Measurements from ENCODE around the gene VSX2.

Gene VSX2

DNA sequence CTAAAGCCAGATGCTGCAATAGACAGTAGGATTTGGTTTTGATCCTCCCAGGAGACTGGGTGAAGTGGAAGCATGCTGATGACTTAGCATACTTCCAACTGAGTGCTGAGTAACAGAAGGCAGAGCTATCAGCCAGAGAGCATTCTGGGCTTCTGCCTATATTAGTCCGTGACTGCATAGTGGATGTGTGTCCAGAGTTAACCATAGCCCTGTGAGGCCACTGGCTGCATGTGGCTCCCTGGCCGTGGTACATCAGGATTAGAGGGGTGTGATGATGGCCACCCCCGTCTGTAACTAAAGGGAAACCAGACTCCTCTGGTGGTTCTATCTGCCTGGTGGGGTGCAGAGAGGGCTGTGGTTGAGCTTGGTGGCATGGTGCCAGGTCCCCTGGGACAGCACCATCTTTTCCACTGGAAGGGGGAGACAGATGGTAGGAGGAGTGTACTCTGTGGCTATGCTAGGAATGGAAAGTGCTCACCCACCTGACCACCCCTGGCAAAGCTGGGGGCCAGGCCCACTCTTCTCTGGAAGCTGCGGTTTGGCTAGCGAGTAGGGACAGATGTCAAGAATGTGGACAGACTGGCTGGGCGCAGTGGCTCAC is 36.1 kb downstream of the VSX2 start:
- H4K20me1 ChIP-seq: no peaks in the 10 kb centered on the region
- TF ChIP-seq Cebpa-rat (IDR thresholded peaks at IDR 0.05): no peak
- peak overlapping the region; percentile 49 to 87 (median 63); a peak in 21 of 22 replicates for H3K4me2 ChIP-seq
- no peaks in the 10 kb centered on the region for H3K27me3 ChIP-seq
- peaks cover 20 to 41% (median 31%) of the 10 kb centered on the region in 10 experiments for H3K4me1 ChIP-seq
- H3K9me3 ChIP-seq (replicated peaks in 1 of 11): peaks cover 5 to 15% (median 10%) of the 10 kb centered on the region in 11 experiments; a peak in 16 of 22 replicates
- peaks cover 0 to 15% (median 6%) of the 10 kb centered on the region in 11 experiments; a peak in 8 of 22 replicates for H3K36me3 ChIP-seq
- H3K4me3 ChIP-seq: no peak overlapping the region
- peak overlapping the region in 1 of 11 experiments; percentile 17; a peak in 1 of 22 replicates for H3K9ac ChIP-seq
- peak overlapping the region in 6 of 11 experiments; percentile 16 to 40 (median 35); a peak in 7 of 22 replicates for H3K27ac ChIP-seq

DNA sequence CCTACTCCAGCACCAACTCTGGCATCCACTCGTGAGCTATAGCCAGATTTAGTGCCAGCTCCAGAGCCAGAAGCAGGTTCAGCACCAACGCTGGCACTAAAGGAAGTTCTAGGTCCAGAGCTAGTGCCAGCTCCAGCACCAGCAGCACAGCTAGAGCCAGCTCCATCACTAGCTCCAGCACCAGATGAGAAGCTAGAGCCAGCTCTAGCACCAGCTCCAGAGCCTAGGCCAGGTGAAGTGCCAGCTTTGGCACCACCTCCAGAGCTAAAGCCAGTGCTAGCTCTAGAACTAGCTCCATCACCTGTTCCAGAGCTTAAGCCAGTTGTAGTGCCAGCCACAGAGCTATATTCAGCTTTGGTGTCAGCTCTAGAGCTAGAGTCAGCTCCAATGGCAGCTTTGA is 38.8 kb downstream of the VSX2 start:
- no peak for TF ChIP-seq Cebpa-rat (IDR thresholded peaks at IDR 0.05)

DNA sequence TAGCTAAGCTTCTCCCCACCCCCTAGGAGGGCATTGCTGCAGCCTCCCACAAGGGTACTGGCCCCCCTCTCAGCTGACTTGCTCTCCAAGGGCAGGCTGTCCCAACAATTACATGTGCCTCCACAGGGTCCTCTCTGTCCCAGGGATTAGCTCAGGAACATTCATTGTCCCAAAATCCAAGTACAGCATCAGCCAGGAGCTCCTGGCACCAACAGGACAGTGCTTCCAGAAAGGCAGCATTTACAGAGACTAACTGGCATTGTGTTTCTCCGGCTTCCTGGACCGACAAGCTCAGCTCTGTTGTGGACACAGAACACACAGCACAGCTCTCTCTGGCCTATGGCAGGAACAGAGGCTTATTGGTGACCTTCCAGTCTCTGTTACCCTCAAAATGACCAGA is 41.8 kb downstream of the VSX2 start:
- peaks cover 13 to 23% (median 20%) of the 10 kb centered on the region in 11 experiments for H3K9me3 ChIP-seq (replicated peaks in 1 of 11)
- no peak overlapping the region for H3K9ac ChIP-seq
- TF ChIP-seq Cebpa-rat (IDR thresholded peaks at IDR 0.05): no peak
- no peak overlapping the region for H3K27ac ChIP-seq
- H3K4me2 ChIP-seq: no peak overlapping the region
- no peak overlapping the region for H3K4me3 ChIP-seq
- peaks cover 0 to 7% (median under 1%) of the 10 kb centered on the region in 11 experiments; a peak in 8 of 22 replicates for H4K20me1 ChIP-seq
- H3K4me1 ChIP-seq: peaks cover 6 to 21% (median 14%) of the 10 kb centered on the region in 10 experiments
- peaks cover 46 to 70% (median 64%) of the 10 kb centered on the region in 11 experiments for H3K36me3 ChIP-seq
- no peaks in the 10 kb centered on the region for H3K27me3 ChIP-seq

More for the DNA sequence above, 38.8 kb downstream of the VSX2 start:
- Histone ChIP-seq H4K20me1 (no peaks in the 10 kb centered on the region), H3K9me3 (replicated peaks in 1 of 11) (peaks cover 13 to 23% (median 20%) of the 10 kb centered on the region in 11 experiments), H3K4me3 (no peak overlapping the region), H3K27ac (no peak overlapping the region), H3K4me2 (no peak overlapping the region), H3K9ac (no peak overlapping the region), H3K36me3 (peaks cover 16 to 40% (median 34%) of the 10 kb centered on the region in 11 experiments), H3K27me3 (no peaks in the 10 kb centered on the region), H3K4me1 (peaks cover 20 to 35% (median 29%) of the 10 kb centered on the region in 10 experiments)

DNA sequence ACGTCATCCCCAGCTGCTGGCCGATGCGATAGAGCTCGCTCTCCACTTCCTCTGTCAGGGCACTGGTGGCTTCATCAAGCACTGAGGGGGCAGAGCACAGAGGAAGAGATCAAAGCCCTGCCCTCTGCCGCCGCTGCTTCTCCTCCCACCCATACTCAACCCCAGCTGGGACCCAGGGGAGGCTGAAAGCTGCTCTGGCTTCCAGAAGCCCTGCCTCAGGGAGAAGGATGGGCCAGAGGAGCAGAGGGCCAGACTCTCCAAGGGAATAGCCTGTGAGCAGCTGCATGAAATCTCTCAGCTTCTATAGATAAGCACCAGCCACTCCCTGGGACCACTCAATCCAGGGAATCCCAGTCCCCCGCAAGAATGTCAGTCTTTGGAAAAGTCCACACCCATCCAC is 47.5 kb downstream of the VSX2 start:
- Histone ChIP-seq H3K27ac (no peak overlapping the region), H3K9me3 (replicated peaks in 1 of 11) (0 out of 22 replicates have a peak, but pooled peaks cover 0 to 2% (median 0%) of the 10 kb centered on the region in 11 experiments), H3K27me3 (no peaks in the 10 kb centered on the region), H3K9ac (peak overlapping the region in 7 of 11 experiments; percentile 0 to 40 (median 16); a peak in 5 of 22 replicates), H3K4me3 (no peak overlapping the region), H3K36me3 (peaks cover 89 to 100% (median 99%) of the 10 kb centered on the region in 11 experiments), H3K4me2 (peak overlapping the region in 8 of 11 experiments; percentile 32 to 77 (median 65); a peak in 17 of 22 replicates), H3K4me1 (peaks cover 0 to 36% (median 28%) of the 10 kb centered on the region in 10 experiments; a peak in 17 of 20 replicates), H4K20me1 (peaks cover 18 to 59% (median 35%) of the 10 kb centered on the region in 11 experiments; a peak in 19 of 22 replicates)
- TF ChIP-seq Cebpa-rat (IDR thresholded peaks at IDR 0.05): no peak

DNA sequence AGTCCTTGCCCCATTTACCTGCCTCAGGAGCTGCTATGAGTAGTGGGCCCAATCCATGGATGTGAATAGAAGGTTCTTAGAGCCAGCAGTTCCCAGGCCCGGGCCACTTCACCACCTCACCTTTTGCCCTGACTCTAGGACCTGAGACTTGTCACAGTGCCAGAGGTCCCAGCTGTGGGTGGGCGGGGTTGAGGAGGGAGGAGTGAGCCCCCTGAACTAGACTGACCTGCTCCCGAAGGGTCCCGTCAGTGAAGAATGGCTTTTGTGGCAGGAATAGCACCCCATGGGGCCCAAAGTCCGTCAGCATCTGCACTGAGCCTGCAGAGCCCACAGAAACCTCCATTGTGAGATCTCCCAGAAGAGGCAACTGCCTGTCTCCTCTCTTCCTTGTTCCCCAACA is 50.6 kb downstream of the VSX2 start:
- no peak overlapping the region for H3K4me2 ChIP-seq
- no peak overlapping the region for H3K27ac ChIP-seq
- H3K36me3 ChIP-seq: peaks cover 88 to 100% (median 94%) of the 10 kb centered on the region in 11 experiments

DNA sequence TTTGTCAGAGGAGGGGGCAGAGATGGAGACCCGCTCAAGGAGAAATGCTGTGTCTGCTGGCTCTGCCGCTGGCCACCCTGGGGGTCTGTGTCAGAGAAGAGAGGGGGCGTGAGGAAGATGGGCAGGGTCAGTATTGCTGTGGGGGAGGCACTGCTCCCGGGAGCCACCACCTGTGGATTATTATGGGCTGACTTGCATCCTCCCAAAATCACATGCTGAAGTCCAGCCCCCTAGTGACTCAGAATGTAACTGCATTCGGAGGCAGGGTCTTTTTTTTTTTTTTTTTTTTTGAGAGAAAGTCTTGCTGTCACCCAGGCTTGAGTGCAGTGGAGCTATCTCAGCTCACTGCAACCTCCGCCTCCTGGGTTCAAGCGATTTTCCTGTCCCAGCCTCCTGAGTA is 51.2 kb downstream of the VSX2 start:
- H3K4me2 ChIP-seq: no peak overlapping the region; a peak in 1 of 22 replicates
- no peak for TF ChIP-seq Cebpa-rat (IDR thresholded peaks at IDR 0.05)

More for the DNA sequence above, 50.6 kb downstream of the VSX2 start:
- TF ChIP-seq Cebpa-rat (IDR thresholded peaks at IDR 0.05): no peak
- Histone ChIP-seq H3K27me3 (no peaks in the 10 kb centered on the region), H3K9ac (no peak overlapping the region), H3K4me1 (peaks cover 0 to 44% (median 35%) of the 10 kb centered on the region in 10 experiments; a peak in 17 of 20 replicates), H3K4me3 (no peak overlapping the region), H3K9me3 (replicated peaks in 1 of 11) (no peaks in the 10 kb centered on the region), H4K20me1 (peaks cover 38 to 87% (median 65%) of the 10 kb centered on the region in 11 experiments; a peak in 21 of 22 replicates)

DNA sequence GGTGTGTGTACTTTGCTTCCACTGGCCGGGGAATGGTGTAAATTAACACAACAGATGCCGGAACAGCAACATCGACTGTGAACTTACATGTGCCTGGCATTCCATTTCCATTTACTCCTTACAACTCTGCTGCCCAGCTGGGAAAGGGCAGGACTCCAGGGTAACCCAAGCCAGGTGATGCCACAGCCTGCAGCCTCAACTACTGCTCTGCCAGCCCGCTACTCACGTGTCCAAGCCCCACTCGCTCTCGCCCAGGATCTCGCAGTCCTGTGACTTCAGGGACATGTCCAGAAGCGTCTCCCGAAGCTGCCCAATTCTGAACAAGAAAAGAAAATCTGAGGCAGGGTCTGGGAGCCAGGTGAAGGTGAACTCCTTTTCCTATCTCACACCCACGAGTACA is 52.8 kb downstream of the VSX2 start:
- Histone ChIP-seq H3K36me3 (peaks cover 88 to 100% (median 94%) of the 10 kb centered on the region in 11 experiments), H3K9me3 (replicated peaks in 1 of 11) (no peaks in the 10 kb centered on the region)
- TF ChIP-seq Cebpa-rat (IDR thresholded peaks at IDR 0.05): no peak

More for the DNA sequence above, 51.2 kb downstream of the VSX2 start:
- Histone ChIP-seq H3K27me3 (no peaks in the 10 kb centered on the region), H3K4me1 (peaks cover 0 to 44% (median 35%) of the 10 kb centered on the region in 10 experiments; a peak in 17 of 20 replicates), H3K27ac (no peak overlapping the region), H3K36me3 (peaks cover 88 to 100% (median 94%) of the 10 kb centered on the region in 11 experiments), H3K9ac (no peak overlapping the region), H3K9me3 (replicated peaks in 1 of 11) (no peaks in the 10 kb centered on the region), H4K20me1 (peaks cover 43 to 93% (median 71%) of the 10 kb centered on the region in 11 experiments), H3K4me3 (no peak overlapping the region)

DNA sequence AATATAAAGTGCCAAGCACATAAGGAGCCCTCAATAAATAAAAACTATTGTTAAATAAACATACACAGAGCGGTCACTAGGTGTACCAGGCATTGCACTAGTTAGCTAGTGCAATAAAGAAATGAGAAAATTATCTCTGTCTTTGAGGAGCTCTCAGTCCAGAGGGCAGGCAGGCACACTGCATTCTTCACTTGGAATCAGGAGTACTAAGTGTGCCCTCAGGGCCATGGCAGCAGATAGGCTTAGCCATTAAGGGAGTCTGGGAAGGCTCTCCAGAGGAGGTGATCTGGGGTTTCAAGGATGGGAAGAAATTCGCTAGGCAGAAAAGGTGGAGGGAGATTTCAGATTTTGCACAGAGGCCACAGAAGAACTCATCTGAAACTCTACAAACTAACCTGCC is 54.4 kb downstream of the VSX2 start:
- no peak overlapping the region for H3K27ac ChIP-seq
- H3K4me3 ChIP-seq: no peak overlapping the region
- H3K9ac ChIP-seq: no peak overlapping the region
- no peak for TF ChIP-seq Cebpa-rat (IDR thresholded peaks at IDR 0.05)
- H3K36me3 ChIP-seq: peaks cover 87 to 100% (median 94%) of the 10 kb centered on the region in 11 experiments
- no peak overlapping the region for H3K4me2 ChIP-seq
- peaks cover 41 to 99% (median 81%) of the 10 kb centered on the region in 11 experiments for H4K20me1 ChIP-seq
- peaks cover 13 to 27% (median 18%) of the 10 kb centered on the region in 10 experiments; a peak in 19 of 20 replicates for H3K4me1 ChIP-seq
- no peaks in the 10 kb centered on the region for H3K9me3 ChIP-seq (replicated peaks in 1 of 11)
- no peaks in the 10 kb centered on the region for H3K27me3 ChIP-seq

More for the DNA sequence above, 52.8 kb downstream of the VSX2 start:
- H3K9ac ChIP-seq: peak overlapping the region in 1 of 11 experiments; percentile 22; a peak in 2 of 22 replicates
- no peaks in the 10 kb centered on the region for H3K27me3 ChIP-seq
- H3K4me1 ChIP-seq: peaks cover 8 to 33% (median 26%) of the 10 kb centered on the region in 10 experiments
- peak overlapping the region in 3 of 11 experiments; percentile 8 to 20 (median 10); a peak in 2 of 22 replicates for H3K4me2 ChIP-seq
- H3K27ac ChIP-seq: no peak overlapping the region
- peaks cover 48 to 100% (median 79%) of the 10 kb centered on the region in 11 experiments for H4K20me1 ChIP-seq
- no peak overlapping the region for H3K4me3 ChIP-seq

DNA sequence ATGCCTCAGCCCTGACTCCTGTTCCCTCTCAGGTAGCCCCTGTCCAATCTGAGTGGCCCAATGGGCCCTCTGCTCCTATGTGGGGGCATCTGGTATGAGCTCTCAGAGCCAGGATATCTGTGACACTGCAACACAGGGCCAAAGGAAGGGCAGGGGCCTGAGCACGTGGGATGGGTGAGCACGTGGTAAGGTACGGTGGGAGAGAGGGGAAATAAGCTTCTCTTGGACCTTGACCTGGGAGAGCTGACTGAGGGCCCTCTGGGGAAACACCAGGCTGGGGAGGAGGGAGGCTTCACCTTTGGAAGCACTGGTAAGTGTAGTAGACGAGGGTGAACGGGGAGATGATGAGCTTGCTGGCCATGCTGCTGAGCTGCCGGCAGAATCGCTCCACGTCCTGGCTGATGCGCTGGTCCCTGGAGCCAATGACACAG is 56.8 kb downstream of the VSX2 start:
- peaks cover 47 to 99% (median 88%) of the 10 kb centered on the region in 11 experiments for H4K20me1 ChIP-seq
- no peak for TF ChIP-seq Cebpa-rat (IDR thresholded peaks at IDR 0.05)
- H3K27me3 ChIP-seq: no peaks in the 10 kb centered on the region
- H3K4me1 ChIP-seq: peaks cover 18 to 52% (median 35%) of the 10 kb centered on the region in 10 experiments
- H3K9me3 ChIP-seq (replicated peaks in 1 of 11): no peaks in the 10 kb centered on the region
- H3K4me3 ChIP-seq: no peak overlapping the region
- H3K4me2 ChIP-seq: no peak overlapping the region
- no peak overlapping the region for H3K27ac ChIP-seq
- H3K36me3 ChIP-seq: peaks cover 63 to 94% (median 87%) of the 10 kb centered on the region in 11 experiments
- H3K9ac ChIP-seq: peak overlapping the region in 2 of 11 experiments; percentile 8 to 37; a peak in 1 of 22 replicates
